Occipital lobe (tissue), 2 donors: ENCODE results near the gene SYT7. TPM values are rescaled to one million over a fixed set of nuclear protein-coding genes. Genes with fewer than 3 reads are reported as not detected.

Source experiments
- DNase-seq: peaks from one replicate; lab custom pipeline; 2025; lab: John Stamatoyannopoulos, UW
- total RNA-seq: library from RNA; depleted of rRNA; stranded (reverse); fragments of >200 nt; gene quantifications from one replicate; pipeline ENCODE4 v1.2.3, GENCODE V29; 2014

SYT7 gene
- total RNA-seq, 1 donor from 2014 or later, result 15.1 TPM

DNA sequence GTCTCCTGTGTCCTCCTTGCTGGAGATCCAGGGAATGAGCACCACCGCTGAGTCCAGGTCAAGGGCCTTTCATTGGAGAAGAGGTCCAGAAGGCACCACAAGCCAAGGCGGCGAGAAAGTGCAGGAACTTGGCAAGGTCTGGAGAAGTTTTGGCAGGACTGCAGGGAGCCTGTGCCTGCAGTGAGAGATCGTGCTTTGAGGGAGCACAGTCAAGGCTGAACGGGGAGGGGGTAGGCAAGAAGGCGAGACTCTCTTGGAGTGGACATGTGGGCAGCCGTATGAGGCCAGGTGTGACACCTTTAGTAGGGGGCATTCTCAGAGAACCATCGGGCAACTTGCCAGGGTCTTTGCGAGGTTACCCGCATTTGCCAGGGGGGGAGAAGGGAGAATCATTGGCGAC lies 41.9 kb downstream of the SYT7 start:
- no peak for DNase-seq

DNA sequence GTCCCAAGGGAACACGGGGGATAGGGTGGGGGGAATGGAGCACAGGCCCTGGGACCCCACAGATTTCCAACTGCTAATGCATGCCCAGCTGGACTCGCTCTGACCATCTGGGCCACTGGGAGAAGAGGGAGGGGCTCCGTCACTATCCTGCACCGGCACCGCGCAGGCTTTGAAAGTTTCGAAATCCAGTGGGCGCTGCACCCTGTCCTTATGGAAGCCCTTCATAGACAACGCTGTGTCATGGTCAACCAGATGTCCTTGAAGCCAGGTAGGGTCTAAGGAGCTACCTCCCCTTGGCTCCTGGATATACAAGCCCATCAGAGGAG lies 42.3 kb downstream of the SYT7 start:
- no peak for DNase-seq

DNA sequence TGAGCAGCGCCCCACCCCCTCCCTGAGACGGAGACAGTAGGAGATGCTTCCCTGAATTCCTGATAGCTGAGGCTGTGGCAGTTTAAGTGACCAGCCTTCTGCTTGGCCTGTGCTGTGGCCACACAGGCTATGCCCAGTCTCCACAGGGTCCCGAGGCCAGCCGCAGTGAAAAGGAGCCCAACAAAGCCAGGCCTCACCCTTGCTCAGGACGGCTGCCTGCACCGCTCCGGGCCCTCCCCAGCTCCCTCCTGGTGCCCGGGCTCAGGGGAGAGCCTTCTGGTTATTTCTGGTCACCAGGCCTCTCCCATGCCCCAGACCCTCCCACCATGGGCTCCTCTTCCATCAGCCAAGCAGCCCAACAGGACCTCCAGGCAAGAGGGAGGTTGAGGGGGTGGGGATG lies 43.5 kb downstream of the SYT7 start:
- no peak for DNase-seq

DNA sequence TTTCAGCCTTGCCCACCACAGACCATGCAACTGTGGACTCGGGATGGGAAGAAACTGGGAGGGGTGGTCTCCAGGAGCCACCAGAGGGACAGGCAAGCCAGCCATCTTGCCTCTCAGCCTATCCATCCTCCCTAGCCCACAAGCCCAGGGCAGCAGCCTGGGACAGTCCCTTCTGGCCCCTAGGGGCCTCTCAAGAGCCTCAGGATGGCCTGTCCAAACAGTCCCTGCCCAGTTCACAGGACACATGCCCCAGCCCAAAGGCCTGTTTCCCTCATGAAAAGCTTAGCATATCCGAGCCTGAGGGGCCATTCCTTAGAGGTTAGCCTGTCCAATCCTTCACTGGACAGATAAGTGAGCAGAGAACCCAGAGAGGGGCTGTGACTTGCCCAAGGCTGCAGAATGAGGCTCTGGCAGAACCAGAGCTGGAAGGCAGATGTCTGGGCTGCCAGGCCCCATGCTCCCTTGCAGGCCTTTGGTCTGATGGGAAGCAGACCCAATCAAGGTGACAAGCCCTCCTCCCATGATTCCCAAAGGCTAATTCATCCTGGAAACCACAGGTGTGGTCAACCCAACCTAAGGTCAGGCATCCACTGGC lies 44.1 kb downstream of the SYT7 start:
- no peak for DNase-seq

DNA sequence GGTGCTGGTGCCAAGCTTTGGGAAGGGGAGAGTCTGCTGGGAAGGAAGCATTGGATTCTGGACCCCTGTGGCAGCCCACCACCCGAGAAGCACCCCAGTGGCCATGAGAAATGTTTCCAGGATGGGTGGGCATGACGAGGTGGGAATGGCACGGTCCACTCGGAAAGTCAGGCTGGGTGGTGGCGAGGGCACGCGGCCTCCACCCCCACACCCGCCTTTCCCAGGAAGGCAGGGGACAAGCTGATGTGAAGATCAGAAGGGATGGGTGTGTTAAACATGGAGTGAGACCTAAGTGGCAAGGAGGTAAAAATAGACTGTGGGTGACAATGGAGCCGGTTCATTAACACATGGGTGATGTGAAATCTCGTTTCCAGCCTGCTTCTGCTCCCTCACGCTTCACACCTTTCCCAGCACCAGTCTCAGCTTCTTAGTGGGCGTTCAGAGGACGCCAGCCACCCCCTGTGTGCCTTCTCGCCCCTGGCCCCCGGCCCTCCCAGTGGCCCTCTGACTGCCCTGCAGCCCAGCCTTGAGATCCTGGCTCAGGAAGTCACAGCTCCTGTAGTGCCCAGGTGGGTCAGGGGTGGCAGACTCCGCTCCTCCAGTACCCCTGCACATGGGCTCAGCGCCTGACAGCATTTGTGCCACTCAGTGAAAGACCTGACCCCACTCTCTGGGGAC lies 44.7 kb downstream of the SYT7 start:
- DNase-seq, result no peak

DNA sequence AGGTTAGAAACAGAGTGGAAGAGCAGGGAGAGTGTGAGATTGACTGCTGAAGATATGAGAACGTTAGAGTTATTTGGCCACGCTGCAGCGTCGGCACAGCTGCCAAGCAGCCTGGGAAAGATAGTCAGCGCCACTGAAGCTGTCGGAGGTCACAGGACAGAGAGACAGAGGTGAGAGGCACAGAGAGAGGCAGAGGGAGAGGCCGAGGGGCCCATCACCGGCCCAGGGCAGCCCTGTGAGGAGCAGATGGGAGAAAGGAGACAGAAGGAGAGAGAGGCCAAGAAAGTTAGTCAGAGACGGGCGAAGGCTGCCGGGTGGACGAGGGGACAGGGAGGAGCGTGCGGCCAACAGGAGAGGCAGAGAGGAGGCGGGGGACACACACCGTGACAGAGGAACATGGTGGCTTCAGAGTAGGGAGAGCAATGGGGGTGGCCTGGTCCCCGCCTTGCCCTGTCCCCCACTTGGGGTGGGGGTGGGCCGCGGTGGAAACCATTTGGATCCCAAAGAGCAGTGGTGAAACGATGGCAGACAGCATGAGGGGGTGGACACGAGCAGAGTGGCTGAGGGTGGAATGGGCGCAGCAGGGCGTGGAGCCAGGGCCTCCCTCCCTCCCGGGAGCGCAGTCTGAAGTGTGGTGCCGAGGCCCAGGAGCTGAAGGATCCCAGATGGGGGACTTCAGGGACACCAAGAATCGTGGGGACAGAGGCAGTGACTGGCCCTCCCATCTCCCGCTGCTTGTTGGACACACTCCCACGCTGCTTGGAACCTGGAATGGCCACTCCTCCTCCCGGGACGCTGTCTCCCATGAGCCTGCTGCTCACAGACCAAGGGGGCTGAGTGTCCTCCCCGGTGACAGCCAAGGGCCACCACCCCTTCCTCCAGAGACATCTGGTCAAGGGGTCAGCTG lies 45.7 kb downstream of the SYT7 start:
- DNase-seq, result no peak

DNA sequence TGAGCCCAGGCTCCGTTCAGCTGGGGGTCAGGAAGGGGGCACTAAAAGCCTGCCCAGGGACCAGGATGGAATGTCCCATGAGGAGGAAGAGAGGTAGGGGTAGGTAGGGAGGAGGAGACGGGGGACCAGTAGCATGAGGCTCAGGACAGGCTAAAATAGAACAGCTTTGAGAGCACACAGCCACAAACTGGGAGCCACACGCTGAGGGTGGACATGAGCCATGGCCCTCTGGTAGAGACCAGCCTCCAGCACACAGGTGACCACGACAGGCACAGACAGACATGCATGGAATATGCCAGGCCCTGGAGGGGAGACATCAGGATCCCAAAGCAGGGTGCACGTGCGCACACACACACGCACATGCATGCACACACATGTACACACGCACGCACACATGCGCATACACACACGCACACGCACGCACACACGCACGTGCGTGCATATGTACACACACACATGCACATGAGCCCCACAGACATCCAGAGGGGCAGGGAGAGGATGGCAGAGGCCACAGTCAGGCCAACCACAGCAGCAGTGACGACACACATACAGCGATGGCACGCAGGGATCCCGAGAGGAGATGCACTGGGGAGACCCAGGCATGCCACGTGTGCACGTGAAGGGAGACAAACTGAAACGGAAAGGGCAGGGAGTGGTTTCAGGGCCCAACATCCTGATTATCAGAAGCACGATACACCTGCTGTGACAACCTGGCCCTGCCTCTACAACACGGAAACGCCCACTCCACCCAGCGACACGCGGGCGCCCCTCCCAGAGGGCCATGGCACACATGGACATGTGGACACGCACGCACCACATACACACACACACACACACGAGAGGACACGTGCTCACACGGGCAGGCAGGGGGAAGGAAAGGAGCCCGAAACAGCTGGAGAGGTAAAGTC lies 46.6 kb downstream of the SYT7 start:
- no peak for DNase-seq

DNA sequence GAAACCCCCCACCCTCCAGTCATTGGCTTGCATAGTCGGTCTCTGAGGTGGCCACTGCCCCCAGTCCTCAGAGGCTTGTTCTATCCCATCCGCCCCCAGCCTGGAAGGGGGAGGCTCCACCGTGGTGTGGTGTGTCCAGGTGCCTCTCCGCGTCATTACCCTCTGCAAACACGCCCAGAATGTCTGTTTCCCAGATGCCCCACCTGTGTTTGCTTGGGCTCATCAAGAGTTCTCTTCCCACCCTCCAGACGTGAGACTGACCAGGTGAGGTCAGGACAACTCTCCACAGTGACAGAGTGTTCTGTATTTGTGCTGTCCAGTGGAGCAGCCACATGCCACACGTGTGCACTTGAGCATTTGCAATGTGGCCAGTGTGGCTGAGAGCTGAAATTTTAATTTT lies 47.5 kb downstream of the SYT7 start:
- DNase-seq, result no peak

DNA sequence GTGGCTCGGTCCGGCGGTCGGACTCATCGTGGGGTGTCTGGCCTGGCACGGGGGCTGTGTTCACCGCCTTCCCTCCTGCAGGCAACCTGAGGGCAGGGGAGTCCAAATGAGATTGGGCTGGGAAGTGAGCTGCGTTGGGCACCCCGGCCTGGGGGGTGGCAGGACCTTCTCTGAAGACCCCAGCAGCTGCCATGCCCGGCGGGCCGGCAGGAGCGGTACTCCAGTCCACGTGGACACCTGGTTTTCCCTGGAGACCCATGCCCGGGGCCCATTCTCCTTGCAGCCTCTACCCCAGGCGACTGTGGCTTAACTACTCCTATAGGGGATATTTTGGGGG lies 47.9 kb downstream of the SYT7 start:
- DNase-seq, result no peak

DNA sequence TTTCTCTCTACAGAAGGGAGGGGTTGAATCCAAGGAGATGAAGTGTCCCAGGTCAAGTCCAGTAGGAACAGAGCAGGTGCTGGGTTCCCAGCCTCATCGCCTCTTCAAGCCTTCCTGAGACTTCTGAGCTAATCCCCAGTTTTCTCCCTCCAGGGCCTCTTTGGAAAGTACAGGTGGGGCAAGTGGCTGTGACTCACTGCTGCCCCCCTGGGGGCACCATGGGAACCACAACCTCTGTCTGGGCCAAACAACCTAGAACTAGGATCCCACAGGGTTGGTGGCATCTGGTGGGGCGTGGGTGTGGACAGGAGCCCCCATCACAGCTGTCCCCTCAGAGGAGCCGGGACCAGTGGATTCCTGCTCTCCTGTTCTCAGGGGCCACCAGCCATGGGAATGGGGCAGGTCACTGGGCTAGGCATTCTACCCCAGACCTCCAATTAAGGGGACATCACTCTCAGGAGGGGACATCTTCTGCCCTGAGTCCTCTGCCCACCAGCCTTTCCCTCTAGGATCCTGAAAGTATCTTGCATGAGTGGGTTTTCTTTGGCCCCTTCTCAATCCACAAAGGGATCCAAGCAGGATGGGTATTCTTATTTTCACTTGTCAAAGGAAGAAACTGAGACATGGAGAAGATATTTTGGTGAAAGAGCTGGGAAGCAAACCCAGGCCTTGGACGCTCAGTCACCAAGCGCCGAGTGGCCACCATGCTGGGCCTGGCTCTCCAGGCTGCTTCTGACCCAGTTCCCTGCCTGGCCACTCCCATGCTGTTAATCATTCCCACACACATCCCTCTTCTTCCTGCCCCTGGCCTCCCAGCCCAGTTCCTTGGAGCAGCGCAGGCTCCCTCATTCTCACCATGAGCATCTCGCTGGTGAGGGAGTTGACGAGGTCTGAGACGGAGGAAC lies 48.5 kb downstream of the SYT7 start:
- DNase-seq, result no peak

DNA sequence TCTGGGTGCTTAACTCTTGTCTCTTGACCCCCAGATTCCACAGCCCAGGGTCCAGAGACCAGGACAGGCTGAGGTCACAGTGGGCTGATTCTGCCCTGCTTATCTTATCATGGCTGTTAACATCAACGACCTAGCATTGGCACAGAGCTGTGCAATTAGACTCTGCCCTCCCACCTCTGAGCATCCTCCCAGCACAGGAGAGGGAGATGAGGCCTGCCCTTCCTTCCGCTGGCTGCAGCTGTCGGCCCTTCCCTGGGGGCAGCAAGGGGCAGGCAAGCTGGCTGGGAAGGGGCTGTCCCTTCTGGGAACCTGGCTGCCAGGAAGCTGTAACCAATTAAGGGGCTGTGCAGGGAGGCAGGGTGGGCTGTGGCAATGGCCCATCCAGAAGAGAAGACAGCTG lies 49.8 kb downstream of the SYT7 start:
- DNase-seq, result no peak

DNA sequence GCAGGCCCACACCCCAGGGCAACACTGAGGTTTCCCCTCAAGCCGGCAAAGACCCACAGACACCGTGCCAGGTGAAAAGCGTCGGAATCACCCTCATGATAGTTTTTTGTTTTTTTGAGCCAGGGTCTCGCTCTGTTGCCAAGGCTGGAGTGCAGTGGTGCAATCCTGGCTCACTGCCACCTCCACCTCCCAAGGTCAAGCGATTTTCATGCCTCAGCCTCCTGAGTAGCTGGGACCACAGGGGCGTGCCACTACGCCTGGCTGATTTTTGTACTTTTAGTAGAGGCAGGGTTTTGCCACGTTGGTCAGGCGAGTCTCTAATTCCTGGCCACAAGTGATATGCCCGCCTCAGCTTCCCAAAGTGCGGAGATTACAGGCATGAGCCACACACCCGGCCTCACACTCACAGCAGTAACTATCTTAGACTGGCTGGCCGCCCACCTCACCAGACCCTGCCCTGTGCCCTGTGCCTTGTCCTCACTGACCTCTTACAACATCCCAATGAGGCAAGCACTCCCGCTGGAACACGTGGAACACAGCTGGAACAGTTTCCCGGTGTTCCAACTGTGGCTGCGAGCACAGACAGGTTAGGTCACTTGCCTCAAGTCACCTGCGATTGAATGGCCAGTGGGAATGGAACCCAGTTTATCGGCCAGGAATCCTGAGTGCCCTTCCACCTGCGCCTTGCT lies 51.2 kb downstream of the SYT7 start:
- no peak for DNase-seq

DNA sequence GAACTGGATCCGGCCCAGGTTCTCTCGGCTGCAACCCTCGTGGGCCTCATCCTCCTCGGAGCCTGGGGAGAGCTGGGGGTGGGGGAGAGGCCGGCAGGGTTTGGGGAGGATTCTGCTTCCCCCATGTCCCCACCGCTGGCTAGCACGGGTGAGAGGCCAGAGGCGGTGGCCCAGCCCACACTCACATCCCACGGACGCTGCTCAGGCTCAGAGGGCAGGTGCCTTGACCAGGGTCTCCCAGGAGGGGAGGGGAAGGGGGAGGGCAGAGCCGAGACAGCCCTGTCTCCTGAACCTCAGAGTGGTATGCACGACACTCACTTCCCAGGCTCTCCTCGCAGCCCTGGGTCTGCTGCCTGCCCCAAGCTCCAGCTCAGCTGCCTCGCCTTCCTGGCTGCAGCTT lies 52.8 kb downstream of the SYT7 start:
- no peak for DNase-seq

DNA sequence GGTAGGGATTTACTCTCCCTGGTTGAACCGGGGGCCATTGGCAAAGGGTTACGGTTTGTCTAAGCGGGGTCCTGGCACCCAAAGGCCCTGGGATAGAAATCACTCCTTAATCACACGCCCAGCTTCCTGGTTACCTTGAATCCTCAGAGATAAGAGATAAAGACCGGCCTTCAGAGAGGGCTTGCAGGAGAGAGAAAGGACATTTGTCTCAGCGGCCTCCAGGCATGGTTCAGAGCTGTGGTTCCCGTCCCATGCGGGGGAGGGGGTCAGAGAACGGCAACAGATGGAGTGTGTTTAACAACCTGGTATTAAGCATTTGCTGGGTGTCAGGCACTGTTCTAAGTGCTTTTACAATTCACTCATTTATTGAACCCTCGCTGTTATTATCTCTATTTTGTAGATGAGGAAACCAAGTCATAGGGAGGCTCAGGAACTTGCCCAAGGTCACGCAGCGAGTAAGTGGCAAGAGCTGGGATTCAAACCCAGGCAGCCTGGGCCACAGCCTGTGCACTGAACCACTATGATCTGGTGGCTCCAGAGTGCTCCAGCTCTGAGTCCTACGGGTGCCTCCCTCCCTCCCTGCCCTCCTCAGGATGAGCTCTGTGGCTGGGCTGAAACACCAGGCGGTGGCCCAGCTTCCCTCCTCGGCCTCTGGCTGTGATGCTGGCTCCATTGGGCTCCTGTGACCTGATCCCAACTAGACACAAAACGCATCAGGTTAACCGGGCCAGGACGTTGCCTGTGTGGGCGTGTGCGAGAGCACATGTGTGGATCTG lies 53.7 kb downstream of the SYT7 start:
- DNase-seq, result no peak

DNA sequence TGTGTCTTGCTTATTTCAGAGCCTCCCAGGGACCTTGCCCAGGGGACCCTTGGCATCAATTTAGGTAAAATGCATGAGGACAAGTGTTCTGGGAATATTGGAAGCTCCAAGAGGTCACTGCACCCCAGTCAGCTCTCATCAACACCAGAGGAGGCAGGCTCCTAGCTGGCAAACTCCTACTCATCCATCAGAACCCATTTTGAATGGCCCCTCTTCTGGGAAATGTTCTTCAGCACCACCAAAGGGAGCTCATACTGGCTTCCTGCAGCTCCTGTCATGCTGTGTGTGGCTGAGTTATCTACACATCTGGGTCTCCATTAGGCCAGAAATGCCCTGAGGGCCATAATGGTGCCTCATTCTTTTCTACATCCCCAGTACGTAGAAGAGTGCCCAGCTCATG lies 54.6 kb downstream of the SYT7 start:
- DNase-seq, result no peak

DNA sequence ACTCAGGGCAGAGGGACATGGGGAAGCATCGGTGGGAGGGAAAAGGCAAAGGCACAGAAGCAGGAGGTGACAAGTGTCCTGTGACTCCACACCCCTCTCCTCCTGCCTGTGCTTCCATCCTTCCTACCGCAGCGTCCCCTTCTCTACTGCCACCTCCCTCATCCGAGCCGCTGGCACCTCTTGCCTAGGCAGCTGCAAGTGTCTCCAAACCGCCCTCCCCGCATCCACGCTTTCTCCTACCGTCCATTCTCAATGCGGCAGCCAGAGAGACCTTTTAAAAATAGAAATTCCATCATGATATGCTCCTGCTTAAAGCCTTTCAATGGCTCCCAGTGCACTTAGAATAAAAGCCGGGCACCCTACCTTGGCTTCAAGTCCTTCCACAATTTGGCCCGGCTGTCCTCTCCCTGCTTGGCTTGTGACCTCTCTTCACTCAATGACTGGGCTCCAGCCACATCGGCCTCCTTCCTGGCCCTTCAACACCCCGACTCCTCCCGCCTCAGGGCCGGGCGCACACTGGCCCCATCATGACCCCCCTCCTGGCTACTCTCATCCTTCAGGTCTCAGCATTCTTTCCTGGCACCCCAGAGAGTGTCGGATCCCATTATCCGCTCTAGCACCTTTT lies 55.8 kb downstream of the SYT7 start:
- no peak for DNase-seq

DNA sequence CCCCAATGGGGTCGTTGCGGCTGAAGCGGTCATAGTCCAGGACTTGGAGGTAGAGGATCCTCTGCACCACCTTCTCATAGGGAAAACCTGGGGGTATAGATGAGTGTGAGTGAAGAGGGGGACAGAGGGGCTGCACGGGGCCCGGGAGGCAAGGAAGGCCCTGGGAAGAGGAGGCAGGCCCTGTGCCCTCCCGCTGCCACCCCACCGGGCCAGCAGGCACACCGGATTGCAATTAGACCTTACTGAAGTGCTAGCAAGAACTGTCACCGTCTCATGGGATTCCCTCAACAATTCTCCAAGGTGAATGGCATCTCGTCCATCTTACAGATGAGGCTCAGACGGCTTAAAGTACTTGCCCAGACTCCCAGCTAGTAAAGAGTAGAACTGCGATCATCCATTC lies 56.4 kb downstream of the SYT7 start:
- no peak for DNase-seq

DNA sequence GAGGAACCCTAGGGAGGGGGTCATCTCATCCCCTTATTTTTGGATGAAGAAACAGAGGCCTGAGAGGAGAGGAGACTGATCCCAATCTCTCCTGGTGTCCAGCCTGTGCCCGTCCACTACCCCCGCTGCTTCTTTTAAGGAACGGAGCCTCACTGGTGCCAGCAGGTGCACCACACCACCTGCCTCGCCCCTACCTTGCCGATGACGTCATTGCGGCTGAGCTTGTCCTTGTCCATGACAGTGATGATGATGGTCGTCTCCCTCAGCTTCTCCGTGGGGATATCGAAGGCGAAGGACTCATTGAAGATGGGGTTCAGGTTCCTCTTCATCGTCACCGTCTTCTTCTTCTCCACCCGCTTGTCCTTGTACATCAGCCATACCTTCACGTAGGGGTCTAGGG lies 58.0 kb downstream of the SYT7 start:
- DNase-seq, result no peak
